HG02938 (cell line): ENCODE results near the gene KIF3A.

Source experiments
- ATAC-seq: cut with Tn5 transposase; IDR thresholded peaks from one replicate; pipeline ENCODE4 v1.9.1; 2021; ENCODE audit warnings: mild to moderate bottlenecking, moderate library complexity; ENCODE audit not compliant: unreplicated experiment

KIF3A gene

DNA sequence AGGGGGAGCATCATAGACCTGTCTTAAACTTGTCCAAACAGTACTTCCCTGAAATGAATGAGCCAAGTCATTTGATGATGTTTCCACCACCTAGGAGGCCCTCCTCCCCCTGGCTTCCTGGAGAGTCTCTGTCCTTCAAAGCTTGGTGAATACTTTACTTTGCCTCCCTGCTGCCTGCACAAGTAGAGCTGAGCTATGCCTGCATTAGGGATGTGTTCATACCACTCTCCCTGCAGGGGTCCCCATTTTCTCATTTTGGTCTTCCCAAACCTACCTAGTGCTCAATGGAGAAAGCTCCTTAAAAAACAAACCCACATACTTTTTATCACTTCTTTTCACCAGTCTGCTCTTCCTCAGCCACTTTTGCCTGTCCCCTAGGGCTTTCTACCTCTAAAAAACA lies 17.6 kb upstream of the KIF3A start:
- no peak for ATAC-seq

DNA sequence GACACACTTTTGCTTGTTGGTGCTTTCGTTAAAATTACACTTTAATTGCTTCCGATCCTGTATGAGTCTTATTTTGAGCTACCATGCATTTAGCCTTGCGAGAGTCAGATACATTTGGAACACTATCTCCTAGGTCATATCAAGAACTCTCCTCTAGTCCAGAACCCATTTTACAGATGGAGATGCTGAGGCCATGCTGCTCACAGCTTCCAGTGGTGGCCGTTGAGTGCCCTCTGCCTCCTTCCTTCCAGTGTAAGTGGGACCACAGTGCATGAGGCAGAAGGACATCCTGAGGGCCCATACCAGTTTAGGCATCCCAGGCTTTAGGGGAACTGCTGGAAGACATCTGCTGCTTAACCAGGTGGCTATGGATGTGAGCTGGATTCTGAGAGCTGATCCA lies 16.8 kb upstream of the KIF3A start:
- no peak for ATAC-seq

DNA sequence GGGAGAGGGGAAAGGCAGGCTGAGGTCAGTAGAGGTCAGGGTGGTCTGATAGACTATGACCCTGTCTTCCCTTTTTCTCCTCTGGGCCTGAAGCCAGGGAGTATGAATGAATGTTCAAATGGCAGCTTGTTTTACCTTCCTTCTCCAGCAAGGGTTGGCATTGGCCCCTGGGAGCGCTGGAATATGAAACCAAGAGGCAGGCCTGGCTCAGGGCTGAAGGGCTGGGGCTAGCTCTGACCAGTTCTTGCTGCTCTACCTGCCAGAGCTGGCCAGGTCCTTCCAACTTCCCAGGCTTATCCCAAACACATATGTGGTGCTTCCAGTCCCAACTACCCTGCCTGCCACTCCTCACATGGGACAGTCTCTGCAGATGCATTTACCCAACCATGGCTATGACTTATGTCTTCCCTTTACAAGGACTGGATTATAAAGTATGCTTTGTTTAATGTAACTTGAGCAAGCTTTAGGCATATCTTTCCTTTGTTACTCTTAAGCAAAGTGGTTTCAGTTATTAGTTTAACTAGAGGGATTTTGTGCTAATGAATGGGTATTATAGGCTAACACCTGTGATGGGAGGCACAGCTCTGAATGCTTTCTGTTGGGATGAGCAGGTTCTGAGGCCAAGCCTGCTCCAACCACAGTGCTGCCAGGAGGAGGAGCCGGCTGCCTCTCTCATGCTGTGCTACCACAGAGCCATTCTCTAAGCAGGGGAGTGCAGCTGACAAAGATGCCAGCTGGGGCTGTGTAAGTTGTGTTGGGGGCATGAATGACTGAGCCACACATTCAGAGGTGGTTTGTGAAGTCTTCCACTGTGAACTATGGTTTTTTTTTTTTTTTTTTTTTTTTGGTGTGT lies 16.0 kb upstream of the KIF3A start:
- ATAC-seq = no peak

DNA sequence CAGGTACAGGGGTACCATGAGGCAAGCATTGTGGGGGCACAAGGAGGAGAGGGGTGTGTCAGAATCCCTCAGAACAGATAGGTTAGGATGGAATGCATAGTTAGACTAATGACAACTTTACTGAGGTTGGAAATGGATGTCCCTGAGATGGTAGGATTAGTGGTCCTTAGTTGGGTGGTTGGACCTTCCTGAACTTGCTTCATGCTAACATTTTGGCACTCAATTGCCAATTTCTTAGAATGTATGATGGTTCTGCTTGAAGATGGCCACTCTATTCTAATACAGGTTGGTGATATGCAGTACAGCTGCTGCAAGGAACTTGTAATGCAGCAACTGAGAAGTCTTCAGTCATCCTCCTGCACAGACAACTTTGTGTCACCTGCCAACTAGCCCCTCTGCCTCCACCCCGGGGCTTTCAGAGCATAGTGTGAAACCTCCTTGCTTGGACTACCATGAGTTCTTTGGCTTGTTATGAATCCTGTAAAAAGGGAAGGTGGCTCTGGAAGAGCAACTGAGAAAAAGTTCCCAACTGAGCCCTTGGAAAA lies 15.3 kb upstream of the KIF3A start:
- ATAC-seq = no peak

DNA sequence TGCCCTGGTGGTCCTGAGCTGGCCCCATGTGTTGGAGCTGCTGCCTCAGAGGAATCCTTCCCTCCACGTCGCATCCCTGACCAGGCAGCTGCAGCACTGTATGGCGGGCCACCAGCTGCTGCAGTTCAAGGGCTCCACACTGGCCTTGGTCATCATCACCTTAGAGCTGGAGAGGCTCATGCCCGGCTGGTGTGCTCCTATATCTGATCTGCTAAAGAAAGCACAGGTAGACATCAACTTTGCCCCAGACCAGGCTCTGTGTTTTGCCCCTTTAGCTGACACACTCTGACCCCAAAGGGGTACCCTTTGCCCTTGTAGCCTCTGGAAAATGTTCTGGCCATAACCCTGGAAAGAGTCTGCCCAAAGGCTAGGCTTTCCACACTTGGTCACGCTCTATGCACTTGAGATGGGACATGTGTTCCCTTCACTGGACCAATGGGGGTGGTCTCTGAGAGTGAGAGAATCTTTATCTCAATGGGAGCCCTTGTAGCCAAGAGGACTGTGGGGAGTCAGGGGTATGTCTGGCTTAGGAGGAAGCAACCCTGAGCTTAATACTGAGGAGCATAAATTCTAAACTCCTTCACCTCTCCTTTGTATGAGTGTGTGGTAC lies 14.7 kb upstream of the KIF3A start:
- no peak for ATAC-seq

DNA sequence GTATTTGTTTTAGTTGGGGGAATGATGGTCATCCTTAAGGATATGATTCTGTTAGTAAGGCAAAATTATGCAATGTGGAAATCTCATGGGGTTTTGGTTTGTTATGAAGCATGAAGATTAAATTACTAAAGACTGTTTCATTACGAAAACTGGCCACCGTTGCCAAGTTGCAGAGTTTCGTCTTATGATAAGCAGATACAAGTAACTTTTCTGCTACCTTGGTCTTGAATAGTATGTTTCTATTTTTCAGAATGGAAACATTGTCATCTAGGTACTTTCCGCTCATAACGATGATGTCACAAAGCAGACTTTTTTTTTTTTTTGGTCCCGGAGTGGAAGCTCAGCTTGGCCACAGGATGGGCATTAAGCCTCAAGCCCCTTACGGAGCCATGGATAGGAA lies 14.1 kb upstream of the KIF3A start:
- peak; percentile 48 for ATAC-seq

DNA sequence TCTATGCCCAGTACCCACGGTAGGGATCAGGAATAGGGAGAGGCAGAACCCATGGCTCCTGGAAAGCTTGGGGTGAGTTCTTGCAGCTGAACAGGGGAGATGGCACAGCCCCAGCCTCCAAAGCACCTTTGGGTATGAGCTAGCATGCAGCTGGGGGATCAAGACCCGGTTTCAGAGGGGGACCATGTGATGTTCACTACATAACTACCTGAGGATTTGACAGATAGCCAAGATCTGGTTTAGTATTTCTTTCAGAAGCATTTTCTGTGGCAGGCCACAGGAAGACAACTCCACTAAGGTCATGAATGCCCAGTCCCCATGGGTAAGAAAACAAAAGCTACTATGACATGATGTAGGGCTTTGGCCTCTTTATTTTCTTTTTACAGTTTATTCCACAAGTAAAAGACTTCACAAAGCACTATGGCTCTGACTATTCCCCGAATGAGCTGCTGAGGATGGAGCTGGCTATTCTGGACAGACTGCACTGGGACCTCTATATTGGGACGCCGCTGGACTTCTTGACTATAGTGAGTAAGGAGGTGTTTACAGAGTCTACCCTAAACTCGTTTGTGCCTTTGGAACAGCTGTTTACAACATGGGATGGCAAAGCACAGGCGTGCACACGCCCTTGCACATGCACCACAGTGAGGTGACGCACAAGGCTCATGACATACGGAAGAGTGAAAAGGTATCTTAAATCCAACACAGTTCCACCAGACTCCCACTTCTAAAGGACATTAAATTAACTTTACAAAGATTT lies 13.3 kb upstream of the KIF3A start:
- ATAC-seq = peak; percentile 53

DNA sequence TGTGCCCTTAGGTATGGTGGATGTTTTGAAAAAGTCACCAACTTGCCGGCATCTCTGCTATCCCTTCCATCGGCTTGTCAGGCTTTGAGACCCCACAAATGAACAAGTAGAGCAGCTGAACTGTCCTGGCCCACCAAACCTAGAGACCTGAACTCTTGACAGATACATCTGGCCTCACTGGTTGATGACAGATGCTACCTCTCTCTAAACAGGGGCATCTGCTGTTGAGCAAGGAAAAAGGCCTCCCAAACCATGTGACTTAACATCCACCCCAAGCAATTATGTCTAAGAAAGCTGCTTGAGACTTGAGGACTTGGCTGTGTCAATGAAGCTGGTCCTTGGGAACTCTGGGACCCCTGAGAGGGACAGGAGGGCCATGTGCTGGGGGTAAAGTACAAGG lies 12.2 kb upstream of the KIF3A start:
- ATAC-seq = no peak

DNA sequence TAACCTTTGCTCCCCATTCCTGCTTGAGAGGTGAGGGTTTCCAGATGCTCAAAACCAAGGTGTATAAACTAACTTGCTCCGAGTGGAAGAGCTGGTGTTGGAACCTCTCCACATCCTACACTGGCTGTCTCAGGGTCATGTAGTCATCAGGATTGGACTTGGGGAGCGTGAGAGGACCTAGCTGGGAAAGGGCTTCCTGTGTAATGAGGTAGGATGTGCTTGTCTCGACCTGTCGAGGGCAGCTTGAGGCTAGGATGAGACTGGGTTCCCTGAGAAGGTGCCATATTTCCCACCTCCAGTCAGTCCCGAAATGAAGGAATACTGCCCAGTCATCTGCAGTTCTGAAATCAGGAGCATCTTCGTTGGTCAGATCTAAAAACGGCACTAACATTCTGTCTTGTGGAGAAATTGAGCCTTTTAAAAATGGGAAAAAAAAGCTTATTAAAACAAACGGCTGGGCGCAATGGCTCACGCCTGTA lies 11.2 kb upstream of the KIF3A start:
- ATAC-seq = no peak

DNA sequence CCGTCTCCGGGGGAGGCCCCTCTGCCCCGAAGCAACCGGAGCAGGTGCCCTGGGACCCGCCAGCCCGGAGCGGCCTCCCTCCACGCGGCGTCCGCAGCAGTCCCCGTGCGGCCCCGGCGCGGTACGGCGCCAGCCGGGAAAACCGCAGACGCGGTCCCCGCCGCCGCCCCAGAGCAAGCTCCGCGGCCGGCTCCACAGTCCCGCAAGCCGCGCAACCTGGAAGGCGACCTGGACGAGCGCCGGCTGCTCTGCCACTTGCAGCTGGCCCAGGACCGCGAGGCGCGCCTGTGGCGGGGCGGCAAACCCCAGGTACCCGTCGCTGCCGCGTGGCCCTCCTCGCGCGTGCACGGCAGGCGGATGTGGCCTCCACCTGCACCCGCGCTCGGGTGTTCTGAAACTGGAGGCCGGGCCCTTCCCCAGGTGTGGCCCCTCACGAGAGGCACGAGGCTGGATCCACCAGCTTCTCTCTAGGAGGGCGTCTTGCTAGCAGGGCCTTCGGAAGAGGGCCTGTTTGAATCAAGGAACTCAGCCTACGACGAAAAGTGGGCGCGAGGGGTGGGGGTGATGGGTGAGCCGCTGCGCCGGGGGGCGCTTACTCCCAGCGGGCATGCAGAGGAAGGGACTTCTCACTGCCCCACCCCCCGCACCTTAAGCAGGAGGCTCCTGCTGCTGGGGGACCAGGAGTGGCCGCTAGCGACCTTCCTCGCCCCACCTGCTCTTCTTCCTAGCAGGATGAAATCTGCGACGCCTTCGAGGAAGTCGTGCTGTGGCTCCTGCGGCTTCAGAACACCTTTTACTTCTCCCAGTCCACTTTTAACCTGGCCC lies 10.5 kb upstream of the KIF3A start:
- no peak for ATAC-seq

DNA sequence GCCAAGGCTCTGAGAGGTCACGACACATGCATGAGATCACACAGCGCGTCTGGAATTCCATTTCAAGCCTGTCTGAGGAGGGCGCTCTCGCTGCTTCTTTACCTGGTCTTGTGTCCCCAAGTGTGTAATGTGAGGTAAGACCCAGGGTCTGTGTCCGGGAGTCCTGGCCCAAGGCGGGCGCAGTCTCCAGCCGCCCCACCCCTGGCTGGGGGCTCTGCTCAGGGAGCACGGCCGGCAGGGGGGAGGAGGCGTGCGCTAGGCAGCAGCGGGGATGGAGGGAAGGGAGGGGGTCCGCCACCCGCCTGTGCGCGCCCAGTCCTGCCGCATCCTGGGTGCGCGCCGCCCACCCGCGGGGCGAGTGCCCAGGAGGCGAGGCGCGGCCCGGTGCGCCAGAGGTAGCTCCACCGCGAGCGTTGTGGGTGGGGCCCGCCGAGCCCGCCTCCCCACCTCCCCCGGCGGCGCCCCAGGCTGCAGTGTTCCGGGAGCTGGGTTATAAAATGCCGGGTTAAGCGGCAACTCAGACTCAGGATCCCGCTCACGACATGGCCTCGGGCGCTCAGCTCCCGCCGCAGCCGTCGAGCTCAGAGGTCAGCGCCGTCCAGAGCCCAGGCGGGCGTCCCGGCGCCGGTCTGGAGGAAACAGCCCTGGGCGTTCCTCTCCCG lies 9.7 kb upstream of the KIF3A start, which contains the start of gene CCNI2:
Gene CCNI2, plus strand, starts transcription at position 473 of the 662 bp plus-strand sequence. Its CDS starts 70 bp downstream, at position 543.
- ATAC-seq = no peak

DNA sequence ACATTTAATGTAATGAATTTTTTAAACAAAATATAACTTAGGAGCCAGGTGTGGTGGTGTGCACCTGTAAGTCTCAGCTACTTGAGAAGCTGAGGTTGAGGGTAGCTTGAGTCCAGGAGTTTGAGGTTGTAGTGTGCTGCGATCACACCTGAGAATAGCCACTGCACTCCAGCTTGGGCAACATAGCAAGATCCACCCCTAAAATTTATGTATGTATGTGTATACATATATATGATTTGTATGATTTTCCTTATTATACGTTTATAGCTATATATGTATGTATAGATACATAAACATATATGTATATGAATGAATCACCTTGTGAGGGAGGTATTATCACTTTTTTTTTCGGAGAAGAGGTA lies 9.2 kb upstream of the KIF3A start:
- ATAC-seq = no peak

DNA sequence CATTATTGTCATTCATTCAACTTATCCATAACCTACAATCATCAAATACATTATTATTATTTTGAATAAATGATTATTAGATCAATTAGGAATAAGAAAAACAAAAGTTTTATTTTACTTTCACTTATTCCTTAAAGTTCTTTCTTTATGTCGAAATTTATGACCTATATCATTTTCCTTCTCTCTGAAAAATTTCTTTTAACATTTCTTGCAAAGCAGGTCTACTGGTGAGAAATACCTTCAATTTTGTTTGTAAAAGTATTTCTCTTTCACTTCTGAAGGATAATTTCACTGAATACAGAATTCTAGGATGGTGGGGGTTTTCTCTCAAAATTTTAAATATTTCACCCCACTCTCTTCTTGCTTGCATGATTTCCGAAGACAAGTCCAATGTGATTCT lies 7.3 kb upstream of the KIF3A start:
- no peak for ATAC-seq

DNA sequence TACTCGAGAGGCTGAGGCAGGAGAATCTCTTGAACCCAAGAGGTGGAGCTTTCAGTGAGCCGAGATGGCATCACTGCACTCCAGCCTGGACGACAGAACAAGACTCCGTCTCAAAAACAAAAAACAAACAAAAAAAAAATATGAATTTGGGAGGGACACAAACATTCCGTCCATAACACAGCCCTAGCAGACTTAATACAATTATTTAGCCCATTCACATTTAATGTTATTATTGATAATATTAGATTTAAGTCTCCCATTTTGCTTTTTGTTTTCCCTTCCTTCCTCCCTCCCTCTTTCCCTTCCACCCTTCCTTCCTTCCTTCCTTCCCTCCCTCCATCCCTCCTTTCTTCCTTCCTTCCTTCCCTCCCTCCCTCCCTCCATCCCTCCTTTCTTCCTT lies 5.3 kb upstream of the KIF3A start:
- no peak for ATAC-seq

DNA sequence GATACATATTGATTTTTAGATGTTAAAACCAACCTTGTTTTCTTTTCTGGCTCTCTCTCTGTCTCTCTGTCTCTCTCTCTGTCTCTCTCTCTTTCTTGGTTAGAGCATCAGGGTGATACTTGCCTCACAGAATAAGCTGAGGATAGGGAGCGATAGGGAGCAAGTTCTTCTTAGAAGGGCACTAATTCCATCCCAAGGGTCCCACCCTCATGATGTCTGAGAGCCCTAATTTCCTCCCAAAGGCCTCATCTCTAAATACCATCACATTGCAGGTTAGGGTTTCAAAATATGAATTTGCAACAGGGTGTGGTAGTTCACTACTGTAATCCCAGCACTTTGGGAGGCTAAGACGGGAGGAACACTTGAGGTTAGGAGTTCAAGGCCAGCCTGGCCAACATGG lies 4.8 kb upstream of the KIF3A start:
- ATAC-seq = no peak

DNA sequence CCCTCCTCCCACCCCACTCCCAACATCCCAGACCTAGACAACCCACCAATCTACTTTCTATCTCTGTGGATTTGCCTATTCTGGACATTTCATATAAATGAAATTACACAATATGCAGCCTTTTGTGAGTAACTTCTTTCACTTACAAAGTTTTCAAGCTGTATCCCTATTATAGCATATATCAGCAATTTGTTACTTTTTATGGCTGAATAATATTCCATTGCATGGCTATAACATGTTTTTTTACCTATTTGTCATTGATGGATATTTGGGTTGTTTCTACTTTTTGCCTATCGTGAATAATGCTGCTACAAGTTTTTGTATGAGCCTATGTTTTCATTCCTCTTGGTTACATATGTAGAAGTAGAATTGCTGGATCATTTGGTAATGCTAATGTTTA lies 1.9 kb upstream of the KIF3A start:
- no peak for ATAC-seq

DNA sequence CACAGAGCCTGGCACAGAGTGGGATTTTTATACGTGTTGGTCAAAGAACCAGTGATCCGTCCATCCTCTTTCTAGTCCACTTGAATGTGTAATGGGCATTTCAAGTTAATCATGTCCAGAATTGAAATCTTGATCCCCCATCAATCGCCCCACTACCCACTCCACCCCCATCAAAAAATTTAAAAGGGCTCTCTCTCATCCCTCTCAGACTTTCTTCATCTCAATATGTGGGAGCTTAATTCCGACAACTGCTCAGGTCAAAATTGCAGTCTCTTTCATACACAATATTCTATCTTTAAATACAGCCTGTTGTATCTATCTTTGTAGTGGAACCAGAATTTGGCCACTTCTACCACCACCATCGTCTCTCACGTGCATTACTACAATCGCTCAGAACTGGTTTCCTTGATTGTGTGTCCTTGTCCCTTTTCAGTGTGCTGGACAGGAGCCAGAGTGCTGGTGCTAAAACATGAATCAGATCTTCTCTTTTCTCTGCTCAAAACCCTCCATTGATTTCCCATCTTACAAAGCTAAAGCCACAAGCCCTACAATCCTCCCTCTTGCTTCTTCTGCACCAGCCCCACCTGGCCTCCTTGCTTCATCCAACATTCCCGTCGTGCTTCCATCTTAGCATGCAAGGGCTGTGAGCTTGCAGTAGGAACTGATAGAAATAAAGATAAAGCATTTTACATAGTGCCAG lies 786 bp upstream of the KIF3A start:
- no peak for ATAC-seq

DNA sequence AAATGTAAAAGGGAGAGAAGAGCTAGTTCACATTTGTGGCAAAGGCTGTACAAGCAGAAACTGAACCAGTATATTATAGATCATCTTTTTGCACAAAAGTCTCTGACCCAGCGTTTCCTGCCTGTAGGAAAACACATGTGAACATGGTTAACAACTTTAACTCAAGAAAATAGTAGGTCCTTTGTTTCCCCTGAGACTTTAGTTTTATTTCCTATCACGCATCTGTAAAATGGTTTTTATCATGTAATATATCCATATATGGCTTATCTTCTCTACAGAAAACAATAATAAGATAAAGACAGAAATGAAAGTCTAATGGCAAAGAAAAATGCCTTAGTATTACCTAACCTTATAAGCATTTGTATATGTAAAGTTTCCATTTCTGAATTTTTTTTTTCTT lies 2.7 kb downstream of the KIF3A start:
- no peak for ATAC-seq

DNA sequence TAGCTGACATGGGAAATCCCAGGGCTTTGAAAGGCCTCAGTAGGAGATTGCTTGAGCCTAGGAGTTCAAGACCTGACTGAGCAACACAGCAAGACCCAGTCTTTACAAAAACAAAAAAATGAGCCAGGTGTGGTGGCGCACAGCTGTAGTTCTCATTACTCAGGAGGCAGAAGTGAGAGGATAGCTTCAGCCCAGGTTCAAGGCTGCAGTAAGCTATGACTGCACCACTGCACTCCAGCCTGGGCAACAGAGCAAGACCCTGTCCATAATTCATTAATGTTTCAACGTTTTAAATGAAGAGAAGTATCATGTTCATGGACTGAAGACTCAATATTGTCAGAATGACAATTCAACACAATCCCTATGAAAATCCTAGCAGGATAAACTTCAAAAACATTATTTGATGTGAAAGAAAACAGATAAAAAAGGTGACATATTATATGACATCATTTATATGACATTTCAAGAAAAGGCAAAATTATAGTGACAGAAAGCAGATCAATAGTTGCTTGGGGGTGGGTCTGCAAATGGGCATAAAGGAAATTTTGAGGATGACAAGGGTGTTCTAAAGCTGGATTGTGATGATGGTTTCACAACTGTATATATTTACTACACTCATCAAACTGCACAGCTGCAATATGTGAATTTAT lies 3.7 kb downstream of the KIF3A start:
- no peak for ATAC-seq
